Transverse colon (tissue), 4 donors: ENCODE results near the gene ITGBL1. TPM values are rescaled to one million over a fixed set of nuclear protein-coding genes. Genes with fewer than 3 reads are reported as not detected.

Experiments
- DNase-seq: peaks from one replicate; pipeline ENCODE4 v3.0.0-alpha.2; 2019
- H3K27ac ChIP-seq, 4 donors: fragments of 200-600 bp; sonication (generic); 2 replicates each; pipeline ENCODE4 v1.5.1; 2016 to 2018; ENCODE audit warnings: inconsistent platforms in 4 of 4
- H3K27me3 ChIP-seq: fragments of 200-600 bp; sonication (generic); 2 replicates; pipeline ENCODE4 v1.5.1; 2017; ENCODE audit warnings: inconsistent platforms
- H3K36me3 ChIP-seq, 4 donors: fragments of 200-600 bp; sonication (generic); 2 replicates each; pipeline ENCODE4 v1.5.1; 2017 to 2019; ENCODE audit warnings: inconsistent platforms in 4 of 4
- H3K4me1 ChIP-seq, 4 donors: fragments of 200-600 bp; sonication (generic); 2 replicates each; pipeline ENCODE4 v1.5.1; 2017 to 2020; ENCODE audit warnings: inconsistent platforms in 4 of 4
- H3K4me3 ChIP-seq, 4 donors: fragments of 200-600 bp; sonication (generic); 1 replicate in 1 of 4; 2 replicates in 3 of 4; pipeline versions ENCODE4 v1.5.1 to v1.6.1; 2017 to 2019; ENCODE audit warnings: inconsistent platforms in 4 of 4
- H3K9me3 ChIP-seq, 2 donors: fragments of 200-600 bp; sonication (generic); 2 replicates each; pipeline ENCODE4 v1.5.1; 2017 to 2019; ENCODE audit warnings: inconsistent platforms in 2 of 2
- EP300 ChIP-seq: sonication (generic); formaldehyde crosslinking; IDR thresholded peaks from one replicate; pipeline ENCODE4 v1.6.1; 2017; ENCODE audit warnings: antibody characterized with exemption, low read depth
- POLR2A ChIP-seq: fragments of 450-650 bp; IDR thresholded peaks from one replicate; pipeline ENCODE4 v1.6.1; 2016; ENCODE audit warnings: antibody characterized with exemption, mild to moderate bottlenecking, moderate library complexity
- POLR2AphosphoS5 ChIP-seq, 3 donors: sonication (generic); formaldehyde crosslinking; IDR thresholded peaks; one replicate each; pipeline ENCODE4 v1.6.1; 2016; ENCODE audit warnings: antibody characterized with exemption in 3 of 3
- whole genome bisulfite sequencing, 2 donors: methylation state at CpG; one replicate each; pipeline ENCODE4 v1.1.5; 2018; ENCODE audit warnings: low coverage in 1 of 2; 5-methylcytosine and 5-hydroxymethylcytosine counted together
- in situ Hi-C, 4 donors: fragments of 200-750 bp; cut with MboI; loops; one replicate each; pipeline versions ENCODE4 v1.15.0 to v1.15.1; 2017; ENCODE audit warnings: low sequenced_read_pairs in 3 of 4, low pct_ligation_motif_present in 1 of 4, low pct_unique_long_range_greater_than_20kb in 1 of 4
- intact Hi-C: fragments of 100-400 bp; cut with DNase I; formaldehyde crosslinking; loops from one replicate; pipeline ENCODE4 v1.15.1; 2023; ENCODE audit warnings: low total_unique reads
- total RNA-seq, 4 donors: library from RNA; depleted of rRNA; stranded (reverse); fragments of >200 nt; gene quantifications; one replicate each; pipeline ENCODE4 v1.1.0, GENCODE V29; 2016
- TF ChIP-seq, protein P1 (sequence below), 5 experiments: fragments of 200-600 bp in 3 of 5; fragments of 450-650 bp in 2 of 5; sonication (generic) in 3 of 5; IDR thresholded peaks; 1 replicate in 2 of 5; 2 replicates in 3 of 5; pipeline ENCODE4 v1.5.1; 2016 to 2017; ENCODE audit warnings: antibody characterized with exemption in 5 of 5, inconsistent platforms in 3 of 5, mild to moderate bottlenecking in 2 of 5, moderate library complexity in 1 of 5

Gene ITGBL1
- total RNA-seq, 4 donors from 2014 or later = 0.48 to 0.80 (median 0.68) TPM; not detected in 1

DNA sequence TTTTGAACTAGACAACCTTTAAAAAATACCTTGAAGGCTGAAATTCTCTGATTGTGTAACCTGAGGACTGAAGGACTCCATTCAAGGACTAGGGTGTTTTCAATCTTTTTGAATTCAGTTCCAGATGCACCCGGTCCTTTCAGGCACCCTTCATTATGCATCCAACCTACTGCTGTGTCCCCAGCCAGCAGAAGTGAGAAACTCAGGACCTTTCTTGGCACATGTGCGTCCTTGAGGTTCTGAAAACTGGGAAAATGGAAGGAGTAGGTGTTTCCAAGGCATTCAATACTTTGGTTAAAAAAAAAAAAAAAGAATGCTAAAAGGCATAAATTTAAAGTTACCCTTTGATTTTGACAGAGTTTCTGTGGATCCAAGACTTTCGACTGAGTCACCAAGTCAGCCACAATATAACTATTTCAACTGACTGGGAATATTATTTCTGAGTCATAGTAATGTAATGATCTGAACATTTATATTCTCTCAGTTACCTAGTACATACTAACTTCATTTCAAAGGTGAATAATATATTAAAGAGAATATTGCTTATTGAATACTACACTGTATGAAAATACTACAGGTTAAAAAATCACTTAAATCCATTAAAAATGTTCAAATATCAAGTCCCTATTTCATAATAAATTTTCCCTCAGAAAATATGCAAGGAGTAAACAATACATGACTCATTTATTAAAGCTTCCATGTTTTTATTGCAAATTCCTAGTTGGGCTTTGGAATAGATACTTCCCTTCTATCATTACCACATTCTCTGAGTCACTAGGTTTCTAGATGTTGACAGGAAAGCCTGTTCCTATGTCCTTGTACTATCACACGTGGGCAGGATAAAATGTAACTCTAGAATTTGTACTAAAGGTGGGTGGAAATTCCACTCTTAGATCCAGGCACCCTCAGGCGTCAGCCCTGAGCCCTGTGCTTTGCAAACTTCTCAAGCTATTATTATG, 2.4 kb upstream of the ITGBL1 start:
- DNase-seq = no peak
- Histone ChIP-seq H3K4me3 (no peak overlapping the region), H3K9me3 (no peaks in the 10 kb centered on the region), H3K27me3 (peaks cover 5% of the 10 kb centered on the region), H3K36me3 (no peaks in the 10 kb centered on the region), H3K27ac (no peak overlapping the region), H3K4me1 (peaks cover 0 to 8% (median 0%) of the 10 kb centered on the region in 4 donors)
- 54 to 59% methylated on average over 5 of the region's 5 CpGs for WGBS, 2 donors
- in situ Hi-C loops = no loop called here
- TF ChIP-seq POLR2A (no peak), POLR2AphosphoS5 (IDR thresholded peaks at IDR 0.05) (no peak), EP300 (no peak)
- TF ChIP-seq, protein P1, sequence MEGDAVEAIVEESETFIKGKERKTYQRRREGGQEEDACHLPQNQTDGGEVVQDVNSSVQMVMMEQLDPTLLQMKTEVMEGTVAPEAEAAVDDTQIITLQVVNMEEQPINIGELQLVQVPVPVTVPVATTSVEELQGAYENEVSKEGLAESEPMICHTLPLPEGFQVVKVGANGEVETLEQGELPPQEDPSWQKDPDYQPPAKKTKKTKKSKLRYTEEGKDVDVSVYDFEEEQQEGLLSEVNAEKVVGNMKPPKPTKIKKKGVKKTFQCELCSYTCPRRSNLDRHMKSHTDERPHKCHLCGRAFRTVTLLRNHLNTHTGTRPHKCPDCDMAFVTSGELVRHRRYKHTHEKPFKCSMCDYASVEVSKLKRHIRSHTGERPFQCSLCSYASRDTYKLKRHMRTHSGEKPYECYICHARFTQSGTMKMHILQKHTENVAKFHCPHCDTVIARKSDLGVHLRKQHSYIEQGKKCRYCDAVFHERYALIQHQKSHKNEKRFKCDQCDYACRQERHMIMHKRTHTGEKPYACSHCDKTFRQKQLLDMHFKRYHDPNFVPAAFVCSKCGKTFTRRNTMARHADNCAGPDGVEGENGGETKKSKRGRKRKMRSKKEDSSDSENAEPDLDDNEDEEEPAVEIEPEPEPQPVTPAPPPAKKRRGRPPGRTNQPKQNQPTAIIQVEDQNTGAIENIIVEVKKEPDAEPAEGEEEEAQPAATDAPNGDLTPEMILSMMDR (IDR thresholded peaks at IDR 0.05) = no peak
- intact Hi-C loops = no loop called here

DNA sequence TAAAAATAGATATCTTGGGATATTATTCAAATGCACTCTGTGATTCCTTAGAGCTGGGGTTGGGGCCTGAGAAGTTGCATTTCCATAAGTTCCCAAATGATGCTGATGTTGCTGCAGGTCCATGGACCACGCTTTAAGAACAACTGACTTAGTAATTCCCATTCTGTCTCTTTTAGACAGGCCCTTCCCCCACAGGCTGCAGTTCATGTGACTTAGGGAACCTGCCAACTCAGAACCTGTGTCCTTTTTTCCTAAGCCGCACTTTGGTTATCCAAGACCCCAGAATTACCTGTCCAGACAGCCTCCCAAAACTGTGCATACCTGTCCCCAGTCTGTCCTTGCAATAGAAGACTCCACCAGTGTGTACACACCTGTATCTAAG, 1.7 kb upstream of the ITGBL1 start:
- TF ChIP-seq POLR2AphosphoS5 (IDR thresholded peaks at IDR 0.05) = no peak
- peaks cover 0 to 8% (median 0%) of the 10 kb centered on the region in 4 donors for H3K4me1 ChIP-seq
- no peak for DNase-seq
- H3K36me3 ChIP-seq = no peaks in the 10 kb centered on the region
- peaks cover 5% of the 10 kb centered on the region for H3K27me3 ChIP-seq
- H3K9me3 ChIP-seq = no peaks in the 10 kb centered on the region
- in situ Hi-C loops = no loop called here
- H3K4me3 ChIP-seq = no peak overlapping the region
- no peak overlapping the region for H3K27ac ChIP-seq
- WGBS, 2 donors = 81% methylated on average over 2 of the region's 2 CpGs; no CpG with 5 or more reads in 1 of the 2 donors
- intact Hi-C loops = no loop called here

DNA sequence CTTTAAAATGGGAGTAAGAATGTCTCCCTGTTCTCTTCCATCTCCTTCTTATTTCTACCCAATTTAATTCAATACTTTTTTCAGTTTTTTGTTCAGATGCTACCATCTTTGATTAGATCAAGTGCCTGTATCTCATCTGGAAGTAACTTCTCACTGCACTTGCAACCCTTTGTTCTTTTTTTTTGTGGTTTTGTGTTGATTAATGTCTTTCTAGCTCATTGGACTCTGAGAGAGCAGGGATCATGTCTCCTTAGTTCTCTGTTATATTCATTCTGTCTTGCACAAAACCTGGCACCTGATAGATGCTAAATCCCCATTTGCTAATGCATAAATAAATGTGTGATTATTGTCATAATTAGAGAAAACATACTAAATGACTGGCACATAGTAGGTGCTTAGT, 834 bp upstream of the ITGBL1 start:
- no peaks in the 10 kb centered on the region for H3K36me3 ChIP-seq
- H3K4me1 ChIP-seq = peaks cover 0 to 8% (median 0%) of the 10 kb centered on the region in 4 donors
- intact Hi-C loops = no loop called here
- in situ Hi-C loops = no loop called here
- TF ChIP-seq, protein P1 (IDR thresholded peaks at IDR 0.05) = no peak
- TF ChIP-seq POLR2AphosphoS5 (IDR thresholded peaks at IDR 0.05) = no peak
- TF ChIP-seq EP300 = no peak
- no peak for TF ChIP-seq POLR2A
- no peak overlapping the region for H3K4me3 ChIP-seq
- peaks cover 5% of the 10 kb centered on the region for H3K27me3 ChIP-seq
- H3K9me3 ChIP-seq = no peaks in the 10 kb centered on the region
- no peak for DNase-seq
- no peak overlapping the region for H3K27ac ChIP-seq

DNA sequence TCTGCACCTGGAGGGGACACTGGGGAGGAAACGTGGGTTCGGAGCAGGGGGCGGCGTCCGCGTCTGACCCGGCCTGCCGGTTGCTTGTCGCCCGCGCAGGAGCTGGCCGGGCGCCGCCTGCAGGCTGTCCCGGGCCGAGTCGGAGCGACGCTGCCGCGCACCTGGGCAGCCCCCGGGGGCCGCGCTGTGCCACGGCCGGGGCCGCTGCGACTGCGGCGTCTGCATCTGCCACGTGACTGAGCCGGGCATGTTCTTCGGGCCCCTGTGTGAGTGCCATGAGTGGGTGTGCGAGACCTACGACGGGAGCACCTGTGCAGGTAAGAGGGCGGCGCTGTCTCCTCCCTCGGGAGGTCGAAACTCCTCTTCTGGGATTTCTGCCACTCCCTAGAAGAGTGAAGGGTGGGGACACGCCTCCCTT, 1.3 kb downstream of the ITGBL1 start:
- intact Hi-C loops = no loop called here
- Histone ChIP-seq H3K9me3 (no peaks in the 10 kb centered on the region), H3K27ac (no peak overlapping the region), H3K27me3 (peaks cover 5% of the 10 kb centered on the region), H3K4me3 (peak overlapping the region in 3 of 4 donors; percentile 12 to 41 (median 30)), H3K4me1 (peaks cover 0 to 8% (median 0%) of the 10 kb centered on the region in 4 donors), H3K36me3 (no peaks in the 10 kb centered on the region)
- in situ Hi-C loops = no loop called here
- no peak for TF ChIP-seq POLR2AphosphoS5 (IDR thresholded peaks at IDR 0.05)
- TF ChIP-seq, protein P1 (IDR thresholded peaks at IDR 0.05) = peak in 1 of 5 experiments; percentile 6
- peak; percentile 9 for DNase-seq
- 21% methylated on average over 5 of the region's 41 CpGs; no CpG with 5 or more reads in 1 of the 2 donors for WGBS, 2 donors
